GM10266 (cell line): ENCODE measurements around the gene UCMA.

Source experiments
- DNase-seq: peaks from one replicate; pipeline ENCODE4 v3.0.0; 2012; ENCODE audit errors: extremely low spot score
- CTCF ChIP-seq: IDR thresholded peaks from 2 replicates; pipeline ENCODE4 v1.5.1; 2012; ENCODE audit warnings: mild to moderate bottlenecking, low read depth; ENCODE audit not compliant: control insufficient read depth, insufficient read depth; ENCODE audit errors: missing control alignments

UCMA gene

GRCh38 chr10:13231808-13232207, 2.4 kb downstream of the UCMA start:
- TF ChIP-seq CTCF = no peak
- no peak for DNase-seq

GRCh38 chr10:13231190-13231589, 3.0 kb downstream of the UCMA start:
- no peak for DNase-seq

GRCh38 chr10:13227031-13227430, 7.1 kb downstream of the UCMA start:
- DNase-seq = no peak
- no peak for TF ChIP-seq CTCF

More at GRCh38 chr10:13231190-13231589, 3.0 kb downstream of the UCMA start:
- no peak for TF ChIP-seq CTCF

GRCh38 chr10:13225601-13226000, 8.6 kb downstream of the UCMA start:
- TF ChIP-seq CTCF = no peak
- DNase-seq = no peak

GRCh38 chr10:13224210-13224995, 9.8 kb downstream of the UCMA start:
- TF ChIP-seq CTCF = no peak
- DNase-seq = no peak

GRCh38 chr10:13223241-13223640, 10.9 kb downstream of the UCMA start:
- TF ChIP-seq CTCF = no peak
- DNase-seq = no peak

GRCh38 chr10:13222566-13222965, 11.6 kb downstream of the UCMA start:
- TF ChIP-seq CTCF = no peak
- DNase-seq = no peak
